Cerebellar cortex (tissue), 1 donor: ENCODE data around the gene EMP3.

Experiments
- DNase-seq: peaks from one replicate; pipeline ENCODE4 v3.0.0-alpha.2; 2015; ENCODE audit warnings: low spot score

The EMP3 gene

DNA sequence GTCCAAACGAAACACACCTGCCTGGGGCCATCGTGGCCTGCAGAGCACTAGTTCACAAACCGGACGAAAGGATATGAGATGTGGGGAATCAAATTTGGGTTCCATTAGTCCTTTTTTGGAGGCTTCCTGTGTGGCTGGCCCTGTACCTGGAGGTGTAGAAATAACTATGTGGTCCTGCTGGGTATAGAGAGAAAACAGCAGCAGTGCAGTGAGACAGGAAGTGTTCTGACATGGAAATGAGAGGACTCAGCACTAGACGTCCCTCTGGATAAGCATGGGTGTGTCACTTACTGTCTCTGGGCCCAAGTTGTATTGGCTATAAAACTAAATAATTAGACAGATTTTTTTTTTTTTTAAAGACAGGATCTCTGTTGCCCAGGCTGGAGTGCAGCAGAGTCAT lies 53.7 kb downstream of the EMP3 start:
- DNase-seq = no peak
